Stimulated activated CD8-positive, alpha-beta memory T cell treated with anti-CD3 and anti-CD28 coated beads, Interleukin-2, amount 100 ng/mL, for 48 hours (primary cell): ENCODE results near the gene ATP6V0A1.
"Not testable (repeated sequence)": the region's sequence is repeated elsewhere in the genome, so short reads cannot be mapped to it uniquely, and the experiment has no call there.

Experiments used
- DNase-seq, 2 donors: peaks; one replicate each; pipeline ENCODE4 v3.0.0-alpha.2; 2020; ENCODE audit warnings: low read depth in 2 of 2

ATP6V0A1 gene

DNA sequence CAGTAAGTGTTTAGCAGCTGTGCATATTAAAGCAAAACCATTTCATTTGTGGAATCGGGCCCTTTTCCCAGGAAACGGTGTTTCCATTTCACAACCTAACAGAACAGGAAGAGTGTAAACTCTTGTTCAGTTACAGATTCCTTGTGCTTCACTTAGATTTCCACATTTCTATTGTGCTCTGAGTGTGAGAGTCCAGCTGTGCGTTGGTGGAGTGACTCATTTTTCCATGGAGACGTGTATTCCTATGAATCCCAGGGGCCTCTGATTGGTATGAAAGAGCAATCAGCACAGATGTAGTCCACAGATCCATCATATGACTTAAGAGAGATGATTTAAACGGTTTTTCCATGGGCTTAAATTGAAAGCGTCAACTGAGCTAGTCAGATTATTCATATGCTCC lies 22.3 kb upstream of the ATP6V0A1 start:
- DNase-seq: no peak

GRCh38 chr17:42438600-42439567 lies 19.8 kb upstream of the ATP6V0A1 start:
- no peak for DNase-seq

DNA sequence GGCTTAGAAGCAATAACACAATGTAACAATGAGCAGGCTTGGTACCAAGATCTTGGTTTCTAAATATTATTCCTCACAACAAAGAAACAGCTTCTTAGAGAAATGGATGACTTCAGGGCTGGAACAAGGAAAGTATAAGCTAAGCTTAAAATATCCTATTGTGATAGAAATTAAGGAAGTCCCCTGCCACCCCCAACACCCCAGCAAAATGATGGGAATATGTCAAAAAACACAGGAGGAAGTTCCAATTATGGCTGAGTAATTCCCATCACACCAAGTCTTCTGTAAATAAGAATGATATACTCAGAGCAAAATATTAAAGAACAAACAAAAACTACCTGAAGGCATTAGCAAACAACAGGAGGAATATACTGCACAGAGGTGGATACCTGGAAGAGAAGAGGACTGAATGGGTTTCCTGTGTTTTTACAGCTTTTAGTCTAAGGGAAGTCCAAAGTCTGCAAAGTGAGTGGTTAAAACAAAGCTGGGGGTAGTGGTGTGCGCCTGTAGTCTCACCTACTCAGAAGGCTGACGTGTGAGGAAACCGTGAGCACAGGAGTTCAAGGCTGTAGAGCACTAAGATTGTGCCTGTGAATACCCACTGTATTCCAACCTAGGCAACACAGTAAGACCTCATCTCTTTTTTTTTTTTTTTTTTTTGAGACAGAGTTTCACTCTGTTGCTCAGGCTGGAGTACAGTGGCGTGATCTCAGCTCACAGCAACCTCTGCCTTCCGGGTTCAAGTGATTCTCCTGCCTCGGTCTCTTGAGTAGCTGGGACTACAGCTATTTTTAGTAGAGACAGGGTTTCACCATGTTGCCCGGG lies 17.1 kb upstream of the ATP6V0A1 start:
- DNase-seq: no peak

DNA sequence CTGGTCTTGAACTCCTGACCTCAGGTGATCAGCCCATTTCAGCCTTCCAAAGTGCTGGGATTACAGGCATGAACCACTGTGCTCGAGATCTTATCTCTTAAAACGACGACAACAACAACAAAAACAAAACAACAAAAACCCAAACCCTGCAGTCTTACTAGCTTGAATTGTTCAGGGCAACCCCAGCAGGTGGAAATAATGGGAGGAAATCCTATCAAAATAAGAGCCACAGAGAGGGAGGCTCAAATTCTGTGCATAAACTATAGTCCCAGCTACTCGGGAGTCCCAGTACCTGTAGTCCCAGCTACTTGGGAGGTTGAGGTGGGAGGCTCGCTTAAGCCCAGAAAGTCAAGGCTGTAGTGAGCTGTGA lies 16.5 kb upstream of the ATP6V0A1 start:
- DNase-seq: no peak

- not testable (repeated sequence) for DNase-seq
Observed at GRCh38 chr17:42449176-42449575, 9.5 kb upstream of the ATP6V0A1 start.

DNA sequence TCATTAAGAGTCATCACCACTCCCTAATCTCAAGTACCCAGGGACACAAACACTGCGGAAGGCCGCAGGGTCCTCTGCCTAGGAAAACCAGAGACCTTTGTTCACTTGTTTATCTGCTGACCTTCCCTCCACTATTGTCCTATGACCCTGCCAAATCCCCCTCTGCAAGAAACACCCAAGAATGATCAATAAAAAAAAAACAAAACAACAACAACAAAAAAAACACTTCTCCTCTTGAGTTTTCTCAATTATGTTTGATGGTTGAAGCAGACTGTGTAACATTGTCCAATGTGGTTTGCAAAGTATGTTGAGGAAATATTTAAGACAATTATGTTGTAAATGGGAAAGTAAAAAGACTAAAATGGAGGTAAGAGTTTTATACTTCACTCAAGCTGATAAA lies 8.8 kb upstream of the ATP6V0A1 start:
- not testable (repeated sequence) for DNase-seq

GRCh38 chr17:42451270-42451669 lies 7.4 kb upstream of the ATP6V0A1 start:
- DNase-seq: not testable (repeated sequence)

- DNase-seq: no peak
Observed at GRCh38 chr17:42453439-42453838, 5.2 kb upstream of the ATP6V0A1 start.

GRCh38 chr17:42454987-42455386 lies 3.7 kb upstream of the ATP6V0A1 start:
- not testable (repeated sequence) for DNase-seq

DNA sequence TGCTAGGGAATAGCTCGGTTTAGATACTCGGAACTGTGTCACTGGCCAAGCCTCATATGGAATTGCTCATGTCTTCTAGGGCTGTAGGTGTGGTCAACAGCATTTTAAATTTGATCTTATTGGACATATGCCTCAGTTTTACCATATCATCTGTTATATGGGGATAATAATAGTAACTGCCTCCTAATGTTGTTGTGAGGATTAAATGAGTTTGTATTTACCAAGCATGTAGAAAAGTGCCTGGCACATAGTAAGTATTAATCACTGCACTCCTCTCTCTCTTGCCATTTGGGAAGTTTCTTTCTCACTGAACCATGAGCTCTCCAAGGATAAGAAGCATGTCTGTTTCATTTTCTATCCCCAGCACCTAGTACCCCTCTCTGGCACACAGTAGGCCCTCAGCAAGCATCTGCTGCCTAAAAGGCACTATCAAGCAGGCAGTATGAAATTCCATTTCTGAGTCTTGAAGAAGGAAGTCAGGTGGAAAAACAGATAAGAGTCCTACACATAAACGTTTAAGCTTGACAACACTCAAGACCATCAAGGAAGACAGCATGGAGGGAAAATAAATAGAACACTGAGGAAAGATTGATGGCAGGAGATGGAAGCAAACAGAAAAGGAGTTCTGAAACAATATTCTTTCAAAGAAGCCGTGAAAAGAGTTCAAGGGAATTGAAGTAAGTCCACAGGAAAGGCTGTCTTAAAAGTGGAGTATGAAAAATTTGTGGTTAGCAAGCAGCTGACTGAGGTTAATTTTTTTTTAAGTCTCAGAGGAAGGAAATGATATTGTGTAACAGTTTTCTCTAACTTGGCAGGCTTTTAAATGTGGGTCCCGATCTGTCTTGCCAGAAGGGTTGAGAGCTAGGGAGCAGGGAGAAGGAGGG lies 2.2 kb upstream of the ATP6V0A1 start:
- no peak for DNase-seq

DNA sequence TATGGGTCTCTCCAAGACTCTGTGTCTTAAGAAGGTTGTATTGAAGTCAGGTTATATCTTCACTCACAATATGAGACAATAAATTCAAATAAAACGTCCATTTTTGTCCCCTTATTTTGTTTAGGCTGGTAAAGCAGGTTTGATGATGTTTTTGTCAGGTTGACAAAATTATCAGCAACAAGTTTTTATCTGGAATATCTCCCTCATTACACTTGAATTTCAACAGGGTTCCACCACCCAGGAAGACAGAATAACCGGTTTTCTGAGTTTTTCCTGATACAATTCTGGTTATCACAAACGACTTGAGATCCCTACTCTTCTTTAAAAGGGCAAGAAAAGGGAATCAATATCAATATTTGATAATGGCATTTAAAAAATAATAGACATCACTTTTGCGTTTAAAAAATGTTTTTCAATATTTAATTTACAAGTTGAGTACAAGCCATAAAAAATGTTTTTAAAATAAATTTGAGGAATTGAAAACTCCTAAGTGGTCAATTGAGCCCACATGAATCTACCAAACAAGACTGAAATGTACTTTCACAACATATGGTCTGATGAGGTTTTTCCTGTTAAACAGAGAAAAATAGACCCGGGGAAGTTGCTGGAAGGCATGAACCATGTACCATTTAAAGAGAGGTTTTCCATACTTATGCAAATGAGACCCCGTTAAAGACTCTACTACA lies 1.4 kb upstream of the ATP6V0A1 start:
- no peak for DNase-seq

GRCh38 chr17:42459256-42459800 lies 650 bp downstream of the ATP6V0A1 start:
- DNase-seq: peak in 1 of 2 donors; percentile 8

DNA sequence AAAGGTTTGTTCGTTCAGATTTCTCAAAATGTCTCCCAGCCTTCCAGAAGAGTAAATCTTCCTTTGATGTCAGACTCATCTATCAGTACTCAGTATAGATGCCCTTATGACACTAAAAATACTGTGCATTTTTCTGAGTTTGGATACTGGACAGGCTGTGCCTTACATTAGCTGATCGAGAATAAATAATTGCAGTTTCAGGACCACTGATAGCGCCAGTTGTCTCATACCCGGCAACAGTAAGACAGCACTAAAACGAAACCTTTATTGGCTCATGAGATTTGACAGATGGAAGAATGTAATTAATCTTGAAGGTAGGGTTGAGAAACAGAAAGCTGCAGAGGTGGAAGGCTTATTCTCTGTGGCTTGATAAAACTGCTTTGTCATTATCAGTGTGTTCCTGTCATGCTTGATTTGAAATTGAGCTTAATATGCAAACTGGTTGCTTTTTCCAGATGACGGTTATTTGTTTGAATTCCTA lies 1.2 kb downstream of the ATP6V0A1 start:
- no peak for DNase-seq

DNA sequence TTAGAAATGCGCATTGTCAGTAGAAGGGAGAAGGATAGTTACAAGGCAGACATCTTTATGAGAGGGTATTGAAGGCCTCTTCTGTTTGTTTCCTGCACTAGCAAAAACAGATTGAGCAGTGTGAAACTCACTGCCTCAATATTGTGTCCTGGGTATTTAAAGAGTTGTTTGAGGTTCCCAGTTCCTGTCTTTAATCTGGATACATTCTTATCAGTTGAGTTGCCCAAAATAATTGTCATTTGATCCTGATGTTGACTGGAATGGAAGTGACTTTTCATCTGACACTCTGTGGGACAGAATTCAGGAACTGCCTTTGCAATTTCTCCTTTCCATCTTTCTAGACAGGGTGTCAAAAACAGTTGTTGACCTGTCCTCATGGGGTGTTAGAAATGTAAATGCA lies 1.7 kb downstream of the ATP6V0A1 start:
- no peak for DNase-seq

DNA sequence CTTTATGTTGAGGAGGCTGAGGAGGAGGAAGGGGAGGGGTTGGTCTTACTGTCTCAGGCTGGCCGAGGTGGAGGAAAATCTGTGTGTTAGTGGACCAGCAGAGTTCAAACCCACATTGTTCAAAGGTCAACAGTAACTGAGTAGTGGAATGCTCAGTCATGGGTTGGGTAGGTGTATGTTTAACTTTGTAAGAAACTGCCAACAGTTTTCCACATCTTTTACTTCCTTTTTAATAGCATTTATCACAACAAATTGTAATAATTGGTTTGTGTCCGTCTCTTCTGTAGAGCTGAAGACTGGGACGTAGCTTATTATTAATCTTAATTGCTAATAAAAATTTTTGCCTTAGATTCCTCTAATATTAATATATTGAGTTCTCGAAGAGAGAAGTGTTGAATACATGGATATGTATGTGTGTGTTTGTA lies 5.3 kb downstream of the ATP6V0A1 start:
- no peak for DNase-seq

GRCh38 chr17:42467889-42468288 lies 9.2 kb downstream of the ATP6V0A1 start:
- no peak for DNase-seq

DNA sequence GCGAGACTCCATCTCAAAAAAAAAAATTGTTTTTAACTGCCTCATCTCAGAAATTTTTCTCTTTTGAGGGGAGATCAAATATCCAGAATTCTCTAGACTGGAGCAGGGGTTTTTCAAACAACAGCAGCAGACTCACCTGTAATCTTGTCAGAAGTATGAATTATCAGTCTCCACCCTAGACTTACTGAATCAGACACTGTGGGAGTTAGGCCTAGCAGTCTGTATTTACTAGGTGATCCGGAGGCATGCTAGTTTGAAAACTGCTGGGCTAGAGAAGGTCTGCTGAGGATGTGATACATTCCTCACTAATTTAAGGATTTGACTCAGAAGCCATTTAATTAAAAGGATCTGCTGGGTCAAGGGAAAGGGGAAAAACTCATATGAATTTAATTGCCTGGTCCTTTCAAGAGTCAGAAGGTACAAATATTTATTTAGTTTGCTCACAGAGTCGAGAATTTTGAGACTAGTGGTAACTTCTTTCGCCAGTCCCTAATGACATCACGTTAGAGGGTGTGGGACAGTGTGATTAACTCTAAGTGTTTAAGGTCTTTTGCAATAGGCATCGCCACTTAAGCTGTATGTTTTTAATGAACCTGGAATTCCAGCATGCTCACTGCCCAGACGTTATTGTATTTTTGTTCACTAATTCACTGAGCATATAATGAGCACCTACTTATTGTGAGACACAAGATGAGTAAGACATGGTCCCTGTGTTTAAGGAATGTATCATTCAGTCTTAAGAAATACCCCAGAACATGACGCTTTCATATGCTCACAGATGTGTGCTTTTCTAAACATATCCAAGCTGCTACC lies 14.2 kb downstream of the ATP6V0A1 start:
- no peak for DNase-seq

GRCh38 chr17:42474276-42474675 lies 15.6 kb downstream of the ATP6V0A1 start:
- DNase-seq: no peak

- DNase-seq: no peak
Observed at GRCh38 chr17:42475121-42475520, 16.4 kb downstream of the ATP6V0A1 start.

DNA sequence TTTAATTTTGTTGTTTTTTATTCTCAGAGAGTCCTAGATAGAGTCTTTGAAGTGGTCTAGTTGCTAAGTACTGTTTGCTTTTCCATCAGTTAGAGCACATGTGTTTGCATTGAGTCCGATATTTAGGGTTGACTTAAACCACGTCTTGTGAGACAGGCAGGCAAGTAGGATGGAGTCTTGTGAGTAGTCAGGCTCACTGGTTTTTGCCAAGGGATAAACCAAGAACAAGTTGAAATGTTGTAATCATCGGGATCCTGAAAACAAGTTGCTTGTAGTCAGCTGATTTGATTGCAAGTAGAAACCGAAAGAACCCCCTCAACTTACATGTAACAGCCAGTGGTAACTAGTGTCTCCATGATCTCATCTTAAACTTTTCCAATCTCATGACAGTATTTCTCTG lies 17.2 kb downstream of the ATP6V0A1 start:
- DNase-seq: no peak
